Transverse colon (tissue), 4 donors: ENCODE results near the gene DBNDD1.

Experiments
- EP300 ChIP-seq: sonication (generic); formaldehyde crosslinking; IDR thresholded peaks from one replicate; pipeline ENCODE4 v1.6.1; 2017; ENCODE audit warnings: antibody characterized with exemption, low read depth
- POLR2A ChIP-seq: fragments of 450-650 bp; IDR thresholded peaks from one replicate; pipeline ENCODE4 v1.6.1; 2016; ENCODE audit warnings: antibody characterized with exemption, mild to moderate bottlenecking, moderate library complexity
- POLR2AphosphoS5 ChIP-seq, 3 donors: sonication (generic); formaldehyde crosslinking; IDR thresholded peaks; one replicate each; pipeline ENCODE4 v1.6.1; 2016; ENCODE audit warnings: antibody characterized with exemption in 3 of 3
- TF ChIP-seq, protein P1 (sequence below), 5 experiments: fragments of 200-600 bp in 3 of 5; fragments of 450-650 bp in 2 of 5; sonication (generic) in 3 of 5; IDR thresholded peaks; 1 replicate in 2 of 5; 2 replicates in 3 of 5; pipeline ENCODE4 v1.5.1; 2016 to 2017; ENCODE audit warnings: antibody characterized with exemption in 5 of 5, inconsistent platforms in 3 of 5, mild to moderate bottlenecking in 2 of 5, moderate library complexity in 1 of 5

DNA sequence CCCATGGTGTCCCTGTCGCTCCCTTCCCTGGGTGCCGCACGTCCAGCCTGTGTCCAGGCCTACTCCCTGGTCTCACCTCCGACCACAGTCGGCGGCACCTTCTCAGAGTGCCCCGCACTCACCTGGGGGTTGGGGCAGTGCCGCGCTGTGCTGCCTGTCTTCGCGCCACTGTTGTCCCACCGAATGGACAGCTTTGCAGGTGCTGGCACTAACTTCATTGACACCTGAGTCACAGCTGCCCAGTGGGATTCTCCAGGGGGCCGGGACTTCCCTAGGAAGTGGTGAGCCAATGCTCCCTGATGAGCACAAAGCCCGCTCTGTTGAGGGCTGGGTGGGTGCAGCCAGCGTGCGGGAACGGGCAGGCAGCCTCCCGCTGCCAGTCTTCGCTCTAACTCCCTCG, 24.3 kb upstream of the DBNDD1 start:
- TF ChIP-seq, protein P1, sequence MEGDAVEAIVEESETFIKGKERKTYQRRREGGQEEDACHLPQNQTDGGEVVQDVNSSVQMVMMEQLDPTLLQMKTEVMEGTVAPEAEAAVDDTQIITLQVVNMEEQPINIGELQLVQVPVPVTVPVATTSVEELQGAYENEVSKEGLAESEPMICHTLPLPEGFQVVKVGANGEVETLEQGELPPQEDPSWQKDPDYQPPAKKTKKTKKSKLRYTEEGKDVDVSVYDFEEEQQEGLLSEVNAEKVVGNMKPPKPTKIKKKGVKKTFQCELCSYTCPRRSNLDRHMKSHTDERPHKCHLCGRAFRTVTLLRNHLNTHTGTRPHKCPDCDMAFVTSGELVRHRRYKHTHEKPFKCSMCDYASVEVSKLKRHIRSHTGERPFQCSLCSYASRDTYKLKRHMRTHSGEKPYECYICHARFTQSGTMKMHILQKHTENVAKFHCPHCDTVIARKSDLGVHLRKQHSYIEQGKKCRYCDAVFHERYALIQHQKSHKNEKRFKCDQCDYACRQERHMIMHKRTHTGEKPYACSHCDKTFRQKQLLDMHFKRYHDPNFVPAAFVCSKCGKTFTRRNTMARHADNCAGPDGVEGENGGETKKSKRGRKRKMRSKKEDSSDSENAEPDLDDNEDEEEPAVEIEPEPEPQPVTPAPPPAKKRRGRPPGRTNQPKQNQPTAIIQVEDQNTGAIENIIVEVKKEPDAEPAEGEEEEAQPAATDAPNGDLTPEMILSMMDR (IDR thresholded peaks at IDR 0.05), result no peak
- TF ChIP-seq POLR2A (no peak), POLR2AphosphoS5 (IDR thresholded peaks at IDR 0.05) (no peak), EP300 (no peak)
